Thoracic aorta (tissue), 2 donors: ENCODE data around the gene PPP6R2. TPM values are rescaled to one million over a fixed set of nuclear protein-coding genes. Genes with fewer than 3 reads are reported as not detected.

Experiments used
- ATAC-seq: fragments of 150-250 bp; one replicate; pipeline ENCODE4 v1.8.0; 2017; ENCODE audit warnings: low read depth; ENCODE audit not compliant: insufficient number of reproducible peaks, low FRiP score
- DNase-seq: peaks from one replicate; pipeline ENCODE4 v3.0.0-alpha.2; 2020; ENCODE audit warnings: low spot score
- H3K27ac ChIP-seq, 2 donors: fragments of 200-600 bp; sonication (generic); 1 replicate in 1 of 2; 2 replicates in 1 of 2; pipeline ENCODE4 v1.5.1; 2016; ENCODE audit warnings: mild to moderate bottlenecking in 2 of 2, moderate library complexity in 2 of 2
- H3K27me3 ChIP-seq: fragments of 200-600 bp; sonication (generic); replicated peaks from 2 replicates; pipeline ENCODE4 v1.6.0; 2016; ENCODE audit warnings: mild to moderate bottlenecking; ENCODE audit not compliant: insufficient read depth
- H3K36me3 ChIP-seq: fragments of 200-600 bp; sonication (generic); one replicate; pipeline ENCODE4 v1.5.1; 2016
- H3K4me1 ChIP-seq, 2 donors: fragments of 200-600 bp; sonication (generic); 1 replicate in 1 of 2; 2 replicates in 1 of 2; pipeline versions ENCODE4 v1.5.1 to v1.6.0; 2016; ENCODE audit warnings: low read depth in 2 of 2, mild to moderate bottlenecking in 1 of 2; ENCODE audit not compliant: control insufficient read depth in 1 of 2
- H3K4me3 ChIP-seq: fragments of 200-600 bp; sonication (generic); 2 replicates; pipeline ENCODE4 v1.5.1; 2016; ENCODE audit warnings: mild to moderate bottlenecking
- H3K9me3 ChIP-seq: fragments of 200-600 bp; sonication (generic); 2 replicates; pipeline ENCODE4 v1.5.1; 2016
- total RNA-seq, 2 donors: library from RNA; depleted of rRNA; stranded (reverse); fragments of >200 nt; gene quantifications; one replicate each; pipeline versions ENCODE4 v1.1.0 to v1.2.3, GENCODE V29; 2016
- TF ChIP-seq, protein P1 (sequence below): fragments of 200-600 bp; sonication (generic); IDR thresholded peaks from one replicate; pipeline ENCODE4 v1.5.1; 2019; ENCODE audit warnings: antibody characterized with exemption

Gene PPP6R2
- total RNA-seq, 2 donors from 2014 or later: 61.2 to 73.6 TPM

- no peak overlapping the region for H3K27ac ChIP-seq
- no peak for ATAC-seq
- DNase-seq: no peak
- no peak overlapping the region for H3K4me3 ChIP-seq
- H3K36me3 ChIP-seq: peaks cover 71% of the 10 kb centered on the region
- no peaks in the 10 kb centered on the region for H3K27me3 ChIP-seq
- no peaks in the 10 kb centered on the region for H3K9me3 ChIP-seq
- TF ChIP-seq, protein P1, sequence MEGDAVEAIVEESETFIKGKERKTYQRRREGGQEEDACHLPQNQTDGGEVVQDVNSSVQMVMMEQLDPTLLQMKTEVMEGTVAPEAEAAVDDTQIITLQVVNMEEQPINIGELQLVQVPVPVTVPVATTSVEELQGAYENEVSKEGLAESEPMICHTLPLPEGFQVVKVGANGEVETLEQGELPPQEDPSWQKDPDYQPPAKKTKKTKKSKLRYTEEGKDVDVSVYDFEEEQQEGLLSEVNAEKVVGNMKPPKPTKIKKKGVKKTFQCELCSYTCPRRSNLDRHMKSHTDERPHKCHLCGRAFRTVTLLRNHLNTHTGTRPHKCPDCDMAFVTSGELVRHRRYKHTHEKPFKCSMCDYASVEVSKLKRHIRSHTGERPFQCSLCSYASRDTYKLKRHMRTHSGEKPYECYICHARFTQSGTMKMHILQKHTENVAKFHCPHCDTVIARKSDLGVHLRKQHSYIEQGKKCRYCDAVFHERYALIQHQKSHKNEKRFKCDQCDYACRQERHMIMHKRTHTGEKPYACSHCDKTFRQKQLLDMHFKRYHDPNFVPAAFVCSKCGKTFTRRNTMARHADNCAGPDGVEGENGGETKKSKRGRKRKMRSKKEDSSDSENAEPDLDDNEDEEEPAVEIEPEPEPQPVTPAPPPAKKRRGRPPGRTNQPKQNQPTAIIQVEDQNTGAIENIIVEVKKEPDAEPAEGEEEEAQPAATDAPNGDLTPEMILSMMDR: no peak
- H3K4me1 ChIP-seq: no peaks in the 10 kb centered on the region
These were observed 93.8 kb downstream of the PPP6R2 start for GRCh38 chr22:50436841-50437341.

DNA sequence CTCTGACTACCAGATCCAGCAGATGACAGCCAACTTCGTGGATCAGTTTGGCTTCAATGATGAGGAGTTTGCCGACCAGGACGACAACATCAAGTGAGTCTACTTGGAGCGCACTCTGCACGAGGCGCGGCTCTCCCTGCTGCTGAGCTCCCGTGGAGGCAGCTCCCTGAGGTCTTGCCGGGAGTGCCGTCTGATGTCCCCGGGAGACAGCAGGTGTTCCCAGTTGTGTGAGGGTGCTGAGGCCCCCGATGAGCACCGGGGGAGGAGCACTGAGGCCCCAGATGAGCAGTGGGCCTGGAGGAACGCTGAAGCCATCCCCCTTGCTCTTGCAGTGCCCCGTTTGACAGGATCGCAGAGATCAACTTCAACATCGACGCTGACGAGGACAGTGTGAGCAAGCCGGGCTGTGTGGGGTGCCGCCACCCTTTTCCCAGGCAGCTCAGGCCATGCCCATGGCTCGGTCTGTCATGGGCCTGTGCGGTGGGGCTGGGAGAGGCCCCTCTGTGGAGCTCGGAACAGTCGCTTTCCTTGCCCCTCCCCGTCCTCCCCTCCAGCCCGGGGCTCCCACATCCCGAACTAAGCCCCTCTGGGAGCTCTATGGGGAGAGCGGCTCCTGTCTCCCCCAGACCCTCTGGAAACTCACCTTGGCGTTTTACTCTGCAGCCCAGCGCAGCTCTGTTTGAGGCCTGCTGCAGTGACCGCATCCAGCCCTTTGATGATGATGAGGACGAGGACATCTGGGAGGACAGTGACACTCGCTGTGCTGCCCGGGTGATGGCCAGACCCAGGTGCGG, 94.6 kb downstream of the PPP6R2 start:
- no peak for DNase-seq

GRCh38 chr22:50438305-50439275, 95.5 kb downstream of the PPP6R2 start:
- no peak for ATAC-seq
- H3K36me3 ChIP-seq: peaks cover 65% of the 10 kb centered on the region
- TF ChIP-seq, protein P1: no peak

More for the DNA sequence above, 94.6 kb downstream of the PPP6R2 start:
- TF ChIP-seq, protein P1: no peak
- no peaks in the 10 kb centered on the region for H3K9me3 ChIP-seq
- H3K4me3 ChIP-seq: no peak overlapping the region
- H3K27ac ChIP-seq: no peak overlapping the region
- no peaks in the 10 kb centered on the region for H3K27me3 ChIP-seq
- peaks cover 63% of the 10 kb centered on the region for H3K36me3 ChIP-seq
- ATAC-seq: no peak
- no peaks in the 10 kb centered on the region for H3K4me1 ChIP-seq

DNA sequence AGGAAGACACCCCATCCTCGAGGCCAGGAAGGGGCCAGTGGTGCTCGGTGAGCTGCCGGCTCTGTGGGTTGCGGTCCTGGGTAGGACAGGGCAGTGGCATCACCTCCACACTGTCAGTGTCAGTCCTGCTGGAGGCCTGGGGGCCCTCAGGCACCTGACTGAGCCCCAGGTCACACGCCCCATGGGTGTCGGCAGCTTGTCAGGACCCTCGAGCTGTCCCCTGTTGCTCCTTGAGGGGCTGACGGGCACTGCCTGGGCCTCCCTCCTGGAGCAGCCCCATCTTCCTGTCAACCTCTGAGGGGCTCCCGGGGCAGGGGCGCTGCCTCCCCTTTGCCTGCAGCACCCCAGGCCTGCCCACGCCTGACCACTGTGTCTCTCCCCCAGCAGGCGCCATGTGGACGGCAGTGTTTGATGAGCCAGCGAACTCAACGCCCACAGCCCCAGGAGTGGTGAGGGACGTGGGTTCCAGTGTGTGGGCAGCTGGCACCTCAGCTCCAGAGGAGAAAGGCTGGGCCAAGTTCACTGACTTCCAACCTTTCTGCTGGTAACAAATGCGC, 96.3 kb downstream of the PPP6R2 start:
- H3K4me1 ChIP-seq: no peaks in the 10 kb centered on the region
- no peaks in the 10 kb centered on the region for H3K9me3 ChIP-seq
- H3K36me3 ChIP-seq: peaks cover 65% of the 10 kb centered on the region
- TF ChIP-seq, protein P1: no peak
- no peak overlapping the region for H3K27ac ChIP-seq
- H3K27me3 ChIP-seq: no peaks in the 10 kb centered on the region
- ATAC-seq (no peak), DNase-seq (no peak)
- H3K4me3 ChIP-seq: no peak overlapping the region

More at GRCh38 chr22:50438305-50439275, 95.5 kb downstream of the PPP6R2 start:
- no peak overlapping the region for H3K27ac ChIP-seq
- no peaks in the 10 kb centered on the region for H3K4me1 ChIP-seq
- H3K4me3 ChIP-seq: no peak overlapping the region
- H3K27me3 ChIP-seq: no peaks in the 10 kb centered on the region
- H3K9me3 ChIP-seq: no peaks in the 10 kb centered on the region
- DNase-seq: no peak
